Subcutaneous adipose tissue (tissue), 4 donors: ENCODE results near the gene TMEM9. TPM values are rescaled to one million over a fixed set of nuclear protein-coding genes. Genes with fewer than 3 reads are reported as not detected.

Source experiments
- total RNA-seq, 4 donors: library from RNA; depleted of rRNA; stranded (reverse); fragments of >200 nt; gene quantifications; one replicate each; pipeline ENCODE4 v1.1.0, GENCODE V29; 2016
- TF ChIP-seq, protein P1 (sequence below): fragments of 450-650 bp; IDR thresholded peaks from one replicate; pipeline ENCODE4 v1.5.1; 2016; ENCODE audit warnings: low read depth, mild to moderate bottlenecking, control low read depth, antibody characterized with exemption, moderate library complexity

TMEM9 gene
- total RNA-seq, 4 donors from 2014 or later, result 17.4 to 38.4 (median 35.2) TPM

- TF ChIP-seq, protein P1, sequence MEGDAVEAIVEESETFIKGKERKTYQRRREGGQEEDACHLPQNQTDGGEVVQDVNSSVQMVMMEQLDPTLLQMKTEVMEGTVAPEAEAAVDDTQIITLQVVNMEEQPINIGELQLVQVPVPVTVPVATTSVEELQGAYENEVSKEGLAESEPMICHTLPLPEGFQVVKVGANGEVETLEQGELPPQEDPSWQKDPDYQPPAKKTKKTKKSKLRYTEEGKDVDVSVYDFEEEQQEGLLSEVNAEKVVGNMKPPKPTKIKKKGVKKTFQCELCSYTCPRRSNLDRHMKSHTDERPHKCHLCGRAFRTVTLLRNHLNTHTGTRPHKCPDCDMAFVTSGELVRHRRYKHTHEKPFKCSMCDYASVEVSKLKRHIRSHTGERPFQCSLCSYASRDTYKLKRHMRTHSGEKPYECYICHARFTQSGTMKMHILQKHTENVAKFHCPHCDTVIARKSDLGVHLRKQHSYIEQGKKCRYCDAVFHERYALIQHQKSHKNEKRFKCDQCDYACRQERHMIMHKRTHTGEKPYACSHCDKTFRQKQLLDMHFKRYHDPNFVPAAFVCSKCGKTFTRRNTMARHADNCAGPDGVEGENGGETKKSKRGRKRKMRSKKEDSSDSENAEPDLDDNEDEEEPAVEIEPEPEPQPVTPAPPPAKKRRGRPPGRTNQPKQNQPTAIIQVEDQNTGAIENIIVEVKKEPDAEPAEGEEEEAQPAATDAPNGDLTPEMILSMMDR, result no peak
Measured at GRCh38 chr1:201139756-201140155, 14.5 kb downstream of the TMEM9 start.

DNA sequence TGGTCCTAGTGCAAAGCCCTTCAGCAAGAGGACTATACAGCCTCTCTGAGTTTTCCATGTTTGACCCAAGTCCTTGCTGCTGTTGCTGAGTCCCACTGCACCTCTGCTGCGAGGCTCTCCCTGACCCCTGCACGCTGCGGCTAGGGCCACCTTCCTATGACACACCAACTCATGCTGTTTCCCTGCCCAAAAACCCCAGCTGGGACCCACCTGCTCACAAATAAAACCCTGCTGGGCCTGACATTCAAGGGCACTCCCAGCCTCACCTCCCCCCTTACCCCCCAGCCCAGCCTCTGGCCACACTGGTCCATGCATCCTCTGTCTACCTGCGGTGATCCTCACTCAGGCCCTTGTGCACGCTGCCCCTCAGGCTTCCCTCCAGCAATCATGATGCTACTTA is 15.0 kb downstream of the TMEM9 start:
- TF ChIP-seq, protein P1, result no peak

DNA sequence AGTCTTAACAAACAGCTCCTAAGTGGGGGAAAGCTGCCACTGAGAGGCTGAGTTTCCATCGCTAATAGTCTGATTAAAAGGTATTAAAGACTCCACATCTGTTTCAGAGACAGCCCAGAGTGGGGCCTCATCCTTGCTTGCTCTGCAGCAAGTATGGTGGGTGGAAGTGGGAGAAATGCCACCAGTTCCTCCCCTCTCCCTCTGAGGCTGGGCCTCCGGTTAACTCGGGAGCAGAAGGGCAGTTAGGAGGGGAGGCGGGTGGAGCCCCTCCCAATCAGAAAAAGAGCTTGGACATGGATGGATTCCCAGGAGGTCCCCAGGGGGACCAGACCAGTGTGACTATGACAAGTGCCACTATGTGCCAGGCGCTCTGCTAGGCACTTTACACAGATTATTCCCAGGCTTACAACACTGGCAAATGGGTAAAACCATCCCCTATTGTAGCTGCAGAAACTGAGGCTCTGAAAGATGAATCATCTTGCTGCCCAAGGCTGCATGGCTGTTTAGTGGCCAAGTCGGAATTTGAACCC is 15.9 kb downstream of the TMEM9 start:
- TF ChIP-seq, protein P1, result no peak

DNA sequence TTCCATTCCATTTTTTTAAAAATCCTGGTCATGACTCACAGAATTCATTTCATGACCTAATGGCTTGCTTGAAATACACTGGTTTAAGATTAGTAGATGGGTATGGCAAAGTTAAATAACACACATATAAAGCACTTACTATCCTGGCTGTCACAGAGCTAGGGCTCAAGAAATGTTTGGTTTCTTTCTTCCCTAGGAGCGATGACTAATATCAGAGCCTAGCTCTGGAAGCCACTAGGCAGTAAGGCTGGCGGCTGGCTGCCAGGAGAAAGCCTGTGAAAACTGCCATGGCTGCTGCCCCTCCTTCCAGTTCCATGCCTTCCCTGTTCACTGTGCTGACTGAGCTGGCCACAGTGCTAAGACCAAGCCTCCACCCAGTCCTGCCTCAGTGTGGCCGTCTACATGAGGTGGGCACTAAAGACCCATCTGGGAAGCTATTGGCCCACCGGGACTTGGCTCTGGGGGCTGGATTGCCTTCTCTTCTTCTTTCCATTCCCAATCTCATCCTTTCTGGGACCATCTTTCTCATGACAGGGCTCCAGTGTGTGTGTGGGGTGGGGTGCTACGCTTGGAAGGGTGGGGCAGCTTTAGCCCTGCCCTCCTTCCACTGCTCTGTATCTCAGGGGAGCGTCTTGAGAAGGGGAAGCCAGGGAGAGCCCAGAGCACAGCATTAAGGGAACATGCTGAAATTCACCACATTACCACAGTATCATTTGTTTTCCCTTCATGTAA is 16.5 kb downstream of the TMEM9 start:
- TF ChIP-seq, protein P1, result no peak

- TF ChIP-seq, protein P1, result no peak
Measured at GRCh38 chr1:201137024-201137392, 17.3 kb downstream of the TMEM9 start.

- TF ChIP-seq, protein P1, result no peak
Measured at GRCh38 chr1:201136355-201137023, 17.8 kb downstream of the TMEM9 start.

GRCh38 chr1:201134405-201134804 is 19.9 kb downstream of the TMEM9 start:
- TF ChIP-seq, protein P1, result no peak
